Mucosa of descending colon (tissue), 3 donors: Measurements from ENCODE around the gene LRRC52. TPM values are rescaled to one million over a fixed set of nuclear protein-coding genes. Genes with fewer than 3 reads are reported as not detected.

Source experiments
- ATAC-seq: fragments of 200-7000 bp; cut with Tn5 transposase; one replicate; pipeline ENCODE4 v1.9.1; 2020; ENCODE audit warnings: mild to moderate bottlenecking, moderate library complexity
- DNase-seq, 3 donors: peaks; one replicate each; pipeline ENCODE4 v3.0.0-alpha.2; 2020
- H3K36me3 ChIP-seq: fragments of 200-600 bp; one replicate; pipeline ENCODE4 v1.8.0; 2021; ENCODE audit warnings: low read depth, mild to moderate bottlenecking
- H3K4me1 ChIP-seq: fragments of 200-600 bp; one replicate; pipeline ENCODE4 v1.8.0; 2021; ENCODE audit warnings: low read depth, mild to moderate bottlenecking
- H3K4me3 ChIP-seq: fragments of 200-600 bp; one replicate; pipeline ENCODE4 v1.8.0; 2021; ENCODE audit warnings: mild to moderate bottlenecking
- H3K9me3 ChIP-seq: fragments of 200-600 bp; one replicate; pipeline ENCODE4 v1.8.0; 2021; ENCODE audit warnings: mild to moderate bottlenecking
- CTCF ChIP-seq: fragments of 200-600 bp; IDR thresholded peaks from one replicate; pipeline ENCODE4 v1.8.0; 2022; ENCODE audit warnings: antibody characterized with exemption, mild to moderate bottlenecking
- intact Hi-C, 2 donors: fragments of 100-400 bp; cut with DNase I in 1 of 2; cut with micrococcal nuclease in 1 of 2; formaldehyde crosslinking; loops; one replicate each; pipeline versions ENCODE4 v1.11.0 to v1.11.1; 2022; cut with DNase I, micrococcal nuclease
- total RNA-seq, 3 donors: library from RNA; stranded (reverse); fragmentation: NEBNext Ultra II Directional in 2 of 3; extraction: Animal tissue kit (Norgen Biotek cat#: 25700) in 2 of 3; gene quantifications; one replicate each; pipeline versions ENCODE4 v1.2.1 to v1.2.4, GENCODE V29; 2021 to 2023
- donor health status: DM: no; HTN: no; CAD: no; lungs with moderate emphysema.
- donor health status: DM: no; HTN: no; CAD: no.
- donor health status: DM: no; HTN: yes; CAD: no.

LRRC52 gene
- total RNA-seq, 3 donors from 2014 or later: 0.22 TPM; not detected in 2

GRCh38 chr1:165610866-165611265, 67.1 kb downstream of the LRRC52 start:
- H3K36me3 ChIP-seq: no peaks in the 10 kb centered on the region
- H3K4me1 ChIP-seq: no peaks in the 10 kb centered on the region
- TF ChIP-seq CTCF: no peak
- DNase-seq (no peak), ATAC-seq (no peak)
- no peak overlapping the region for H3K4me3 ChIP-seq
- no peaks in the 10 kb centered on the region for H3K9me3 ChIP-seq
- intact Hi-C loops: no loop called here

GRCh38 chr1:165612062-165612461, 68.3 kb downstream of the LRRC52 start:
- DNase-seq (no peak), ATAC-seq (no peak)
- Histone ChIP-seq H3K36me3 (no peaks in the 10 kb centered on the region), H3K4me3 (no peak overlapping the region), H3K4me1 (no peaks in the 10 kb centered on the region), H3K9me3 (no peaks in the 10 kb centered on the region)
- intact Hi-C loops: no loop called here
- TF ChIP-seq CTCF: no peak

Other genes starting within 250 kb of the LRRC52 start
- under 1 TPM; 0.31 to 0.84 (median 0.38) TPM for gene LMX1A, start 187.3 kb upstream of the LRRC52 start, total RNA-seq
- 1 to 10 TPM in 2 of 3 donors, under 1 TPM in 1; 0.29 to 1.8 (median 1.1) TPM for gene RXRG, start 98.9 kb upstream of the LRRC52 start, total RNA-seq
- gene MGST3, start 87.2 kb downstream of the LRRC52 start, total RNA-seq: 100 to 1,000 TPM; 236 to 436 (median 367) TPM
- 10 to 100 TPM; 32.6 to 53.1 (median 49.8) TPM for gene ALDH9A1, start 154.6 kb downstream of the LRRC52 start, total RNA-seq
- gene TMCO1, start 224.9 kb downstream of the LRRC52 start, total RNA-seq: 100 to 1,000 TPM; 103 to 209 (median 144) TPM